B cell (primary cell): ENCODE data around the gene HS6ST2. TPM values are rescaled to one million over a fixed set of nuclear protein-coding genes. Genes with fewer than 3 reads are reported as not detected.

Source experiments
- ATAC-seq: fragments of 200-7000 bp; cut with Tn5 transposase; one replicate; pipeline ENCODE4 v1.10.0; 2021; ENCODE audit warnings: low read depth, mild to moderate bottlenecking, moderate number of reproducible peaks, moderate library complexity
- CTCF ChIA-PET: fragments of 350-600 bp; sonication (Branson Sonifier 250); formaldehyde crosslinking; loops from one replicate; lab custom pipeline; 2021; ENCODE audit warnings: antibody characterized with exemption, inconsistent platforms; lab: Charles Lee
- POLR2A ChIA-PET: fragments of 350-600 bp; sonication (Branson Sonifier 250); formaldehyde crosslinking; loops from one replicate; lab custom pipeline; 2021; ENCODE audit warnings: antibody characterized with exemption; lab: Charles Lee
- DNase-seq: peaks from one replicate; pipeline ENCODE4 v3.0.0; 2013
- H2AFZ ChIP-seq: 2 replicates; pipeline ENCODE4 v1.6.1; 2012; ENCODE audit warnings: mild to moderate bottlenecking, low read depth, low read length; ENCODE audit not compliant: insufficient read depth, poor library complexity, severe bottlenecking
- H3K27ac ChIP-seq, 2 donors: 1 replicate in 1 of 2; 2 replicates in 1 of 2; pipeline ENCODE4 v1.5.1; 2012 to 2013; ENCODE audit warnings: low read length in 2 of 2, mild to moderate bottlenecking in 2 of 2, moderate library complexity in 1 of 2
- H3K27me3 ChIP-seq, 4 experiments: fragments of 200-600 bp in 1 of 4; sonication (generic) in 1 of 4; replicated peaks in 1 of 4; 1 replicate in 2 of 4; 2 replicates in 2 of 4; pipeline versions ENCODE4 v1.6.1 to v1.7.0; 2013 to 2016; ENCODE audit warnings: low read length in 3 of 4, mild to moderate bottlenecking in 2 of 4, mixed read lengths in 1 of 4, moderate library complexity in 1 of 4; ENCODE audit not compliant: insufficient read depth in 4 of 4, control insufficient read depth in 3 of 4; ENCODE audit errors: control extremely low read depth in 1 of 4
- H3K36me3 ChIP-seq, 2 experiments: replicated peaks in 1 of 2; 1 replicate in 1 of 2; 2 replicates in 1 of 2; pipeline versions ENCODE4 v1.6.1 to v1.7.1; 2013; ENCODE audit warnings: low read length in 1 of 2; ENCODE audit not compliant: insufficient read depth in 2 of 2, control insufficient read depth in 1 of 2; ENCODE audit errors: control extremely low read depth in 1 of 2, extremely low read depth in 1 of 2
- H3K4me1 ChIP-seq, 2 donors: fragments of 200-600 bp in 1 of 2; sonication (generic) in 1 of 2; 1 replicate in 1 of 2; 2 replicates in 1 of 2; pipeline versions ENCODE4 v1.5.1 to v1.6.1; 2013 to 2017; ENCODE audit warnings: low read length in 2 of 2; ENCODE audit not compliant: control insufficient read depth in 2 of 2, insufficient read depth in 2 of 2
- H3K4me2 ChIP-seq: replicated peaks from 2 replicates; pipeline ENCODE3; 2012; ENCODE audit warnings: mild to moderate bottlenecking, low read depth, low read length; ENCODE audit not compliant: poor library complexity, severe bottlenecking
- H3K4me3 ChIP-seq, 5 experiments: fragments of 200-600 bp in 1 of 5; sonication (generic) in 1 of 5; 1 replicate in 3 of 5; 2 replicates in 2 of 5; pipeline versions ENCODE4 v1.5.1 to v1.7.0; 2011 to 2016; ENCODE audit warnings: low read length in 4 of 5, mild to moderate bottlenecking in 4 of 5, low read depth in 2 of 5, control low read depth in 1 of 5, moderate library complexity in 1 of 5; ENCODE audit not compliant: insufficient read depth in 1 of 5; ENCODE audit errors: control extremely low read depth in 1 of 5, extremely low read depth in 1 of 5
- H3K79me2 ChIP-seq: fragments of 200-600 bp; sonication (generic); one replicate; pipeline ENCODE4 v1.6.0; 2016; ENCODE audit warnings: low read length; ENCODE audit not compliant: control insufficient read depth, insufficient read depth
- H3K9ac ChIP-seq: fragments of 200-600 bp; sonication (generic); 2 replicates; pipeline ENCODE4 v1.6.1; 2017; ENCODE audit warnings: mild to moderate bottlenecking, low read length, moderate library complexity
- H3K9me3 ChIP-seq, 3 donors: one replicate each; pipeline versions ENCODE4 v1.6.1 to v1.7.1; 2013; ENCODE audit warnings: low read length in 2 of 3; ENCODE audit not compliant: control insufficient read depth in 2 of 3, insufficient read depth in 1 of 3; ENCODE audit errors: control extremely low read depth in 1 of 3
- H4K20me1 ChIP-seq: 2 replicates; pipeline ENCODE4 v1.6.0; 2012; ENCODE audit warnings: mild to moderate bottlenecking, low read length; ENCODE audit not compliant: insufficient read depth, control insufficient read depth, poor library complexity, severe bottlenecking
- H3K27ac Mint-ChIP-seq: one replicate; pipeline ENCODE4 v1.8.0; 2021; ENCODE audit warnings: mixed read lengths
- H3K27me3 Mint-ChIP-seq: one replicate; pipeline ENCODE4 v1.8.0; 2021; ENCODE audit warnings: mixed read lengths
- H3K4me1 Mint-ChIP-seq: one replicate; pipeline ENCODE4 v1.8.0; 2021; ENCODE audit warnings: mixed read lengths
- H3K4me3 Mint-ChIP-seq: one replicate; pipeline ENCODE4 v1.8.0; 2021; ENCODE audit warnings: mixed read lengths
- H3K9me3 Mint-ChIP-seq: one replicate; pipeline ENCODE4 v1.8.0; 2022; ENCODE audit warnings: mixed read lengths; ENCODE audit not compliant: insufficient read depth
- EZH2 ChIP-seq: IDR thresholded peaks from 2 replicates; pipeline ENCODE4 v1.6.1; 2012; ENCODE audit warnings: borderline replicate concordance, low read depth, mild to moderate bottlenecking, moderate library complexity, low read length; ENCODE audit not compliant: insufficient read depth, poor library complexity, severe bottlenecking
- WGBS: methylation state at CpG from one replicate; pipeline ENCODE4 v1.1.5; 2013; ENCODE audit warnings: missing lambda C conversion rate; ENCODE audit not compliant: insufficient coverage; 5-methylcytosine and 5-hydroxymethylcytosine counted together
- intact Hi-C: fragments of 100-400 bp; cut with micrococcal nuclease; formaldehyde crosslinking; loops from one replicate; pipeline ENCODE4 v1.10.0; 2022
- polyA plus RNA-seq: library from polyadenylated mRNA; depleted of rRNA; stranded (reverse); fragments of >200 nt; gene quantifications from 2 replicates; pipeline ENCODE4 v1.2.3, GENCODE V29; 2012
- total RNA-seq, 2 donors: library from RNA; stranded (reverse); fragments of 120-200 nt in 1 of 2; gene quantifications; 1 replicate in 1 of 2; 2 replicates in 1 of 2; pipeline versions ENCODE4 v1.2.3 to v1.2.4, GENCODE V29; 2013 to 2022
- TF ChIP-seq, protein P1 (sequence below): fragments of 200-600 bp; IDR thresholded peaks from one replicate; pipeline ENCODE4 v1.8.0; 2022; ENCODE audit warnings: antibody characterized with exemption, mild to moderate bottlenecking

The HS6ST2 gene
- total and polyA plus RNA-seq, 2 donors (not counting 1 experiment from before 2014, with no cell fraction given), result not detected

GRCh38 chrX:132836471-132836870, 122.0 kb downstream of the HS6ST2 start:
- no peaks in the 10 kb centered on the region for H3K27me3 Mint-ChIP-seq
- no peak overlapping the region for H3K9ac ChIP-seq
- H3K9me3 Mint-ChIP-seq, result no peaks in the 10 kb centered on the region
- H3K79me2 ChIP-seq, result no peaks in the 10 kb centered on the region
- no peak overlapping the region for H3K4me3 ChIP-seq
- no peaks in the 10 kb centered on the region for H3K27me3 ChIP-seq
- H3K9me3 ChIP-seq, result no peaks in the 10 kb centered on the region
- no peak overlapping the region for H3K27ac ChIP-seq
- H3K27ac Mint-ChIP-seq, result no peak overlapping the region
- no peaks in the 10 kb centered on the region for H3K4me1 Mint-ChIP-seq
- H3K4me2 ChIP-seq, result no peak overlapping the region
- H3K36me3 ChIP-seq, result no peaks in the 10 kb centered on the region
- ChIA-PET POLR2A (no interaction called here), CTCF (no interaction called here)
- DNase-seq (no peak), ATAC-seq (no peak)
- intact Hi-C loops, result no loop called here
- no peaks in the 10 kb centered on the region for H4K20me1 ChIP-seq
- no peak overlapping the region for H3K4me3 Mint-ChIP-seq
- no peak overlapping the region for H2AFZ ChIP-seq
- H3K4me1 ChIP-seq, result no peaks in the 10 kb centered on the region
- TF ChIP-seq, protein P1, sequence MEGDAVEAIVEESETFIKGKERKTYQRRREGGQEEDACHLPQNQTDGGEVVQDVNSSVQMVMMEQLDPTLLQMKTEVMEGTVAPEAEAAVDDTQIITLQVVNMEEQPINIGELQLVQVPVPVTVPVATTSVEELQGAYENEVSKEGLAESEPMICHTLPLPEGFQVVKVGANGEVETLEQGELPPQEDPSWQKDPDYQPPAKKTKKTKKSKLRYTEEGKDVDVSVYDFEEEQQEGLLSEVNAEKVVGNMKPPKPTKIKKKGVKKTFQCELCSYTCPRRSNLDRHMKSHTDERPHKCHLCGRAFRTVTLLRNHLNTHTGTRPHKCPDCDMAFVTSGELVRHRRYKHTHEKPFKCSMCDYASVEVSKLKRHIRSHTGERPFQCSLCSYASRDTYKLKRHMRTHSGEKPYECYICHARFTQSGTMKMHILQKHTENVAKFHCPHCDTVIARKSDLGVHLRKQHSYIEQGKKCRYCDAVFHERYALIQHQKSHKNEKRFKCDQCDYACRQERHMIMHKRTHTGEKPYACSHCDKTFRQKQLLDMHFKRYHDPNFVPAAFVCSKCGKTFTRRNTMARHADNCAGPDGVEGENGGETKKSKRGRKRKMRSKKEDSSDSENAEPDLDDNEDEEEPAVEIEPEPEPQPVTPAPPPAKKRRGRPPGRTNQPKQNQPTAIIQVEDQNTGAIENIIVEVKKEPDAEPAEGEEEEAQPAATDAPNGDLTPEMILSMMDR, result no peak
- no peak for TF ChIP-seq EZH2

DNA sequence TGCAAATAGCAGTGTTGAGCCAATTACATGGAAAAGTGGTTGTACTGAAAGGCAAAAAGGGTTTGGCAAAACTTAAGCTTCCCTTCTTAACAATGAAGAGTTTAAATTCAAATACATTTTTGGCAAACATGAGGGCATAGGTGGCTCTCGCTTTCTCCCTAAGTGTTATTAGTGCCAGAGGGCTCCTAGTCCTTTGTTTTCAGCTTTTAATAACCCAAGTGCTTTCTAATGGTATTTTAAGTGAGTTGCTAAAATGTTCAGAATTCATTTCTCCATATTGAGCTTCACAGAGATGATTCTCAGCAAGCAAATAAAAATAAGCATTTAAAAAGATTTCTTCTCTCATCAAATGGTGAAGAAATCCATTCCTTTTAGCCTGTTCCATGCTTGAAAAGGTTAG, 123.7 kb downstream of the HS6ST2 start:
- no peaks in the 10 kb centered on the region for H3K27me3 Mint-ChIP-seq
- Histone ChIP-seq H3K9ac (no peak overlapping the region), H3K36me3 (no peaks in the 10 kb centered on the region), H3K27ac (no peak overlapping the region), H3K79me2 (no peaks in the 10 kb centered on the region), H3K27me3 (no peaks in the 10 kb centered on the region), H3K9me3 (no peaks in the 10 kb centered on the region), H3K4me3 (no peak overlapping the region), H4K20me1 (no peaks in the 10 kb centered on the region), H3K4me1 (no peaks in the 10 kb centered on the region), H3K4me2 (no peak overlapping the region), H2AFZ (no peak overlapping the region)
- H3K4me3 Mint-ChIP-seq, result no peak overlapping the region
- TF ChIP-seq EZH2, result no peak
- TF ChIP-seq, protein P1, result no peak
- DNase-seq (no peak), ATAC-seq (no peak)
- ChIA-PET CTCF (no interaction called here), POLR2A (no interaction called here)
- no peak overlapping the region for H3K27ac Mint-ChIP-seq
- no peaks in the 10 kb centered on the region for H3K9me3 Mint-ChIP-seq
- WGBS, result no CpG with 5 or more reads among the region's 1 CpG
- intact Hi-C loops, result no loop called here
- no peaks in the 10 kb centered on the region for H3K4me1 Mint-ChIP-seq
